Measurements from ENCODE around the gene FCHO1. TPM values are rescaled to one million over a fixed set of nuclear protein-coding genes. Genes with fewer than 3 reads are reported as not detected.
A peak's percentile ranks its signal among the peaks of the same experiment; 100 is the strongest.

FCHO1 gene
- total and polyA plus RNA-seq, 2 donors (not counting 1 experiment from before 2014, with no cell fraction given), result 85.7 to 149 TPM

DNA sequence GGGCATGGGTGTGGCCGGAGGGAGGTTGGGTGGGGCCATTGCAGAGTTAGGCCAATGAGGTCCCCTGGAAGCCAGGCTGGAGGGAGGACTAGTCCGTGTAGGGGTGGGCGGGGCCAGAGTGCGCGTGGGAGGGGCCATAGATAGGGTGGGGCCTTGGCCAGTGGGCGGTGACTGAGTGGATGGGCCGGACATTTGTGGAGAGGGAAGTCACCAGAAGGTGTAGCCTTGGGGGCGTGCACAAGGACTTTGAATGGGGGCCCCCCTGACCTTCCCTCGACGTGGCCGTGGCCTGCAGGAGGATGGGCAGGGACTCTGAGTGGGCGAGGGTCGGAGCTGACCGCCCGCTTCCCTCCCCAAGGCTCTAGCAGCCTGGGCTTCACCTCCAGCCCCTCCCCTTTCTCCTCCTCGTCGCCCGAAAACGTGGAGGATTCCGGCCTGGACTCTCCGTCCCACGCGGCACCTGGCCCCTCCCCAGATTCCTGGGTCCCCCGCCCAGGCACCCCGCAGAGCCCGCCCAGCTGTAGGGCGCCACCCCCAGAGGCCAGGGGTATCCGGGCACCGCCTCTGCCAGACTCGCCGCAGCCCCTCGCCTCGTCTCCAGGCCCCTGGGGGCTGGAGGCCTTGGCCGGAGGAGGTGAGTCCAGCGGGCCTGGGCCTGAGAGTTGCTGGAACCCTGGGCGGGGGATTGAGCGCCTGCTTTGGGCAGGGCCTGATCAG is 27.1 kb downstream of the FCHO1 start:
- Histone ChIP-seq H3K79me2 (ENCODE audit: control insufficient read depth, insufficient read depth, low read length) (peaks cover 37% of the 10 kb centered on the region), H4K20me1 (ENCODE audit: control insufficient read depth, insufficient read depth, low read length, poor library complexity, severe bottlenecking) (peaks cover 23% of the 10 kb centered on the region), H3K36me3 (replicated peaks in 1 of 2; ENCODE audit: control extremely low read depth in 1 of 2, control insufficient read depth in 1 of 2, extremely low read depth in 1 of 2, insufficient read depth in 2 of 2, low read length in 1 of 2) (peaks cover 2 to 44% of the 10 kb centered on the region in 2 experiments), H3K4me3 (ENCODE audit: control extremely low read depth in 1 of 5, extremely low read depth in 1 of 5, insufficient read depth in 1 of 5, low read depth in 2 of 5, low read length in 4 of 5) (no peak overlapping the region), H2AFZ (ENCODE audit: insufficient read depth, low read depth, low read length, poor library complexity, severe bottlenecking) (no peak overlapping the region), H3K27ac (ENCODE audit: low read length in 2 of 2) (peak overlapping the region in 1 of 2 donors; percentile 53), H3K27me3 (replicated peaks in 1 of 4; ENCODE audit: control extremely low read depth in 1 of 4, control insufficient read depth in 3 of 4, insufficient read depth in 4 of 4, low read length in 3 of 4) (no peaks in the 10 kb centered on the region), H3K9me3 (ENCODE audit: control extremely low read depth in 1 of 3, control insufficient read depth in 2 of 3, insufficient read depth in 1 of 3, low read length in 2 of 3) (no peaks in the 10 kb centered on the region), H3K9ac (ENCODE audit: low read length) (no peak overlapping the region), H3K4me1 (ENCODE audit: control insufficient read depth in 2 of 2, insufficient read depth in 2 of 2, low read length in 2 of 2) (peaks cover 42 to 49% of the 10 kb centered on the region in 2 donors), H3K4me2 (replicated peaks; ENCODE audit: low read depth, low read length, poor library complexity, severe bottlenecking) (peak overlapping the region; percentile 25)
- H3K9me3 Mint-ChIP-seq (ENCODE audit: insufficient read depth), result no peaks in the 10 kb centered on the region
- peak overlapping the region; percentile 76 for H3K27ac Mint-ChIP-seq
- intact Hi-C loops (cut with micrococcal nuclease), result no loop called here
- TF ChIP-seq, protein P1, sequence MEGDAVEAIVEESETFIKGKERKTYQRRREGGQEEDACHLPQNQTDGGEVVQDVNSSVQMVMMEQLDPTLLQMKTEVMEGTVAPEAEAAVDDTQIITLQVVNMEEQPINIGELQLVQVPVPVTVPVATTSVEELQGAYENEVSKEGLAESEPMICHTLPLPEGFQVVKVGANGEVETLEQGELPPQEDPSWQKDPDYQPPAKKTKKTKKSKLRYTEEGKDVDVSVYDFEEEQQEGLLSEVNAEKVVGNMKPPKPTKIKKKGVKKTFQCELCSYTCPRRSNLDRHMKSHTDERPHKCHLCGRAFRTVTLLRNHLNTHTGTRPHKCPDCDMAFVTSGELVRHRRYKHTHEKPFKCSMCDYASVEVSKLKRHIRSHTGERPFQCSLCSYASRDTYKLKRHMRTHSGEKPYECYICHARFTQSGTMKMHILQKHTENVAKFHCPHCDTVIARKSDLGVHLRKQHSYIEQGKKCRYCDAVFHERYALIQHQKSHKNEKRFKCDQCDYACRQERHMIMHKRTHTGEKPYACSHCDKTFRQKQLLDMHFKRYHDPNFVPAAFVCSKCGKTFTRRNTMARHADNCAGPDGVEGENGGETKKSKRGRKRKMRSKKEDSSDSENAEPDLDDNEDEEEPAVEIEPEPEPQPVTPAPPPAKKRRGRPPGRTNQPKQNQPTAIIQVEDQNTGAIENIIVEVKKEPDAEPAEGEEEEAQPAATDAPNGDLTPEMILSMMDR (IDR thresholded peaks at IDR 0.05), result no peak
- TF ChIP-seq EZH2 (IDR thresholded peaks at IDR 0.05; ENCODE audit: borderline replicate concordance, insufficient read depth, low read depth, low read length, poor library complexity, severe bottlenecking), result no peak
- peak; percentile 15 for ATAC-seq (ENCODE audit: low read depth)
- POLR2A ChIA-PET, result interaction anchor here (0.8 to 3.3 kb wide), 3 partner anchors 24 to 154 kb away, joined by 3 to 18 read pairs (median 5); no protein-coding TSS in a partner anchor
- CTCF ChIA-PET, result interaction anchor here (1.7 to 5.3 kb wide), 4 partner anchors 23 to 77 kb away, joined by 5 to 51 read pairs (median 8); no protein-coding TSS in a partner anchor
- H3K27me3 Mint-ChIP-seq, result no peaks in the 10 kb centered on the region
- peaks cover 41% of the 10 kb centered on the region for H3K4me1 Mint-ChIP-seq
- DNase-seq, result peak; percentile 69
- 77% methylated on average over 34 of the region's 37 CpGs for WGBS (ENCODE audit: insufficient coverage)
- peak overlapping the region; percentile 26 for H3K4me3 Mint-ChIP-seq

Data from B cell (primary cell).